Gastroesophageal sphincter (tissue), 4 donors: ENCODE measurements around the gene STYK1. TPM values are rescaled to one million over a fixed set of nuclear protein-coding genes. Genes with fewer than 3 reads are reported as not detected.

ENCODE experiments used
- ATAC-seq: fragments of 150-250 bp; one replicate; pipeline ENCODE4 v1.9.1; 2016; ENCODE audit warnings: mild to moderate bottlenecking, moderate library complexity
- H3K27ac ChIP-seq, 4 donors: fragments of 200-600 bp; sonication (generic) in 3 of 4; 1 replicate in 3 of 4; 2 replicates in 1 of 4; pipeline ENCODE4 v1.5.1; 2016 to 2019
- H3K27me3 ChIP-seq: fragments of 200-600 bp; sonication (generic); one replicate; pipeline ENCODE4 v1.5.1; 2019
- H3K36me3 ChIP-seq, 2 donors: fragments of 200-600 bp; sonication (generic); one replicate each; pipeline ENCODE4 v1.5.1; 2019; ENCODE audit warnings: control low read depth in 1 of 2
- H3K4me1 ChIP-seq, 3 donors: fragments of 200-600 bp; sonication (generic); 1 replicate in 2 of 3; 2 replicates in 1 of 3; pipeline ENCODE4 v1.5.1; 2016 to 2019; ENCODE audit warnings: control low read depth in 2 of 3
- H3K4me3 ChIP-seq, 2 donors: fragments of 200-600 bp; sonication (generic); one replicate each; pipeline ENCODE4 v1.5.1; 2019; ENCODE audit warnings: mild to moderate bottlenecking in 1 of 2, moderate library complexity in 1 of 2
- H3K9me3 ChIP-seq, 3 donors: fragments of 200-600 bp; sonication (generic); one replicate each; pipeline ENCODE4 v1.5.1; 2017 to 2019; ENCODE audit warnings: control low read depth in 2 of 3
- CTCF ChIP-seq, 4 experiments: fragments of 200-600 bp in 2 of 4; fragments of 450-650 bp in 2 of 4; sonication (generic) in 1 of 4; IDR thresholded peaks; one replicate each; pipeline ENCODE4 v1.5.1; 2017 to 2019; ENCODE audit warnings: antibody characterized with exemption in 4 of 4, mild to moderate bottlenecking in 2 of 4, moderate library complexity in 2 of 4
- EP300 ChIP-seq: sonication (generic); formaldehyde crosslinking; IDR thresholded peaks from one replicate; pipeline ENCODE4 v1.6.1; 2017; ENCODE audit warnings: antibody characterized with exemption, mild to moderate bottlenecking
- POLR2A ChIP-seq, 2 donors: fragments of 450-650 bp; IDR thresholded peaks; one replicate each; pipeline ENCODE4 v1.6.1; 2017; ENCODE audit warnings: antibody characterized with exemption in 2 of 2, mild to moderate bottlenecking in 2 of 2, moderate library complexity in 1 of 2
- POLR2AphosphoS5 ChIP-seq: sonication (generic); formaldehyde crosslinking; IDR thresholded peaks from one replicate; pipeline ENCODE4 v1.6.1; 2017; ENCODE audit warnings: antibody characterized with exemption
- WGBS, 2 donors: methylation state at CpG; one replicate each; pipeline ENCODE4 v1.1.5; 2018; ENCODE audit warnings: low coverage in 1 of 2; 5-methylcytosine and 5-hydroxymethylcytosine counted together
- total RNA-seq, 4 donors: library from RNA; depleted of rRNA; stranded (reverse); fragments of >200 nt; gene quantifications; one replicate each; pipeline ENCODE4 v1.1.0, GENCODE V29; 2016

STYK1 gene
- total RNA-seq, 4 donors from 2014 or later: 0.40 to 0.77 (median 0.62) TPM; not detected in 1

- H3K27me3 ChIP-seq: peaks cover 13% of the 10 kb centered on the region
- no peak overlapping the region for H3K27ac ChIP-seq
- peak; percentile 71 for ATAC-seq
- H3K4me3 ChIP-seq: no peak overlapping the region
- H3K4me1 ChIP-seq: no peaks in the 10 kb centered on the region
- peaks cover 0 to 21% (median 0%) of the 10 kb centered on the region in 3 donors for H3K9me3 ChIP-seq
- TF ChIP-seq POLR2A (IDR thresholded peaks at IDR 0.05) (no peak), CTCF (IDR thresholded peaks at IDR 0.05) (no peak), POLR2AphosphoS5 (no peak)
- WGBS, 2 donors: 50 to 74% methylated on average over 3 to 5 of the region's 6 CpGs
- H3K36me3 ChIP-seq: no peaks in the 10 kb centered on the region
Measured at GRCh38 chr12:10641735-10642500, 31.9 kb downstream of the STYK1 start.

- H3K4me1 ChIP-seq: no peaks in the 10 kb centered on the region
- H3K27ac ChIP-seq: no peak overlapping the region
- peaks cover 13% of the 10 kb centered on the region for H3K27me3 ChIP-seq
- no peak overlapping the region for H3K4me3 ChIP-seq
- no peaks in the 10 kb centered on the region for H3K9me3 ChIP-seq
- TF ChIP-seq POLR2AphosphoS5 (no peak), CTCF (IDR thresholded peaks at IDR 0.05) (no peak), POLR2A (IDR thresholded peaks at IDR 0.05) (no peak), EP300 (no peak)
- no peaks in the 10 kb centered on the region for H3K36me3 ChIP-seq
- no peak for ATAC-seq
- 71 to 83% methylated on average over 1 of the region's 1 CpG for WGBS, 2 donors
Measured at GRCh38 chr12:10638728-10639127, 35.1 kb downstream of the STYK1 start.

- 51 to 54% methylated on average over 6 of the region's 6 CpGs for WGBS, 2 donors
- H3K27ac ChIP-seq: no peak overlapping the region
- H3K9me3 ChIP-seq: no peaks in the 10 kb centered on the region
Measured at GRCh38 chr12:10636611-10637010, 37.2 kb downstream of the STYK1 start.

GRCh38 chr12:10636124-10636523 is 37.7 kb downstream of the STYK1 start:
- no peak for ATAC-seq
- no peak overlapping the region for H3K4me3 ChIP-seq

More at GRCh38 chr12:10636611-10637010, 37.2 kb downstream of the STYK1 start:
- Histone ChIP-seq H3K4me1 (no peaks in the 10 kb centered on the region), H3K4me3 (no peak overlapping the region), H3K27me3 (peaks cover 5% of the 10 kb centered on the region), H3K36me3 (no peaks in the 10 kb centered on the region)
- ATAC-seq: no peak
- TF ChIP-seq EP300: no peak
- no peak for TF ChIP-seq CTCF (IDR thresholded peaks at IDR 0.05)
- TF ChIP-seq POLR2AphosphoS5: no peak
- TF ChIP-seq POLR2A (IDR thresholded peaks at IDR 0.05): no peak

More at GRCh38 chr12:10636124-10636523, 37.7 kb downstream of the STYK1 start:
- no peaks in the 10 kb centered on the region for H3K9me3 ChIP-seq
- no peak overlapping the region for H3K27ac ChIP-seq
- TF ChIP-seq EP300 (no peak), POLR2A (IDR thresholded peaks at IDR 0.05) (no peak), CTCF (IDR thresholded peaks at IDR 0.05) (no peak), POLR2AphosphoS5 (no peak)
- no peaks in the 10 kb centered on the region for H3K36me3 ChIP-seq
- no peaks in the 10 kb centered on the region for H3K4me1 ChIP-seq
- 40 to 65% methylated on average over 1 to 3 of the region's 3 CpGs for WGBS, 2 donors
- H3K27me3 ChIP-seq: peaks cover 5% of the 10 kb centered on the region
